ENCODE results near the gene JUP. TPM values are rescaled to one million over a fixed set of nuclear protein-coding genes. Genes with fewer than 3 reads are reported as not detected.
A peak's percentile ranks its signal among the peaks of the same experiment; 100 is the strongest.

The JUP gene
- total and polyA plus RNA-seq, 2 of the 13 experiments (the other 11 are each of a cell fraction or from before 2014, with no cell fraction given), result 12.1 to 20.6 TPM

GRCh38 chr17:41824086-41824485 is 37.6 kb upstream of the JUP start:
- FAIRE-seq, result no peak
- Histone ChIP-seq H2AFZ (ENCODE audit: low read length) (no peak overlapping the region), H3K27ac (ENCODE audit: extremely low read length, insufficient read depth, low read length) (no peak overlapping the region), H3K9ac (ENCODE audit: insufficient read depth, low read depth, low read length) (no peak overlapping the region), H3K36me3 (replicated peaks in 1 of 2; ENCODE audit: control insufficient read depth in 1 of 2, insufficient read depth in 2 of 2, low read length in 2 of 2) (peaks cover 24 to 60% of the 10 kb centered on the region in 2 experiments), H3K4me1 (ENCODE audit: insufficient read depth, low read length) (peaks cover 37% of the 10 kb centered on the region), H3K27me3 (ENCODE audit: control insufficient read depth in 1 of 2, insufficient read depth in 2 of 2, low read length in 2 of 2) (no peaks in the 10 kb centered on the region), H3K4me3 (replicated peaks in 1 of 3; ENCODE audit: insufficient read depth in 1 of 3, low read depth in 2 of 3, low read length in 3 of 3) (no peak overlapping the region), H3K9me3 (ENCODE audit: low read length) (no peaks in the 10 kb centered on the region), H3K79me2 (ENCODE audit: insufficient read depth, low read length) (no peaks in the 10 kb centered on the region), H4K20me1 (ENCODE audit: insufficient read depth, low read length) (peaks cover 9% of the 10 kb centered on the region; the same call in 1 of the 2 replicates), H3K4me2 (ENCODE audit: low read depth, low read length) (no peak overlapping the region)
- intact Hi-C loops (cut with micrococcal nuclease; ENCODE audit: unreplicated experiment), result no loop called here
- POLR2A ChIA-PET, result interaction anchor here (0.7 to 1.1 kb wide), 3 partner anchors 11 to 149 kb away, joined by 3 read pairs; partner anchors contain the start of genes FKBP10 and NT5C3B
- CTCF ChIA-PET (ENCODE audit: low intra/inter-chr PET ratio, low total read pairs), result no interaction called here
- no TSS peak for BruUV-seq (replicated peaks)
- no peak for TF ChIP-seq ZNF674 (CRISPR knock-in tag; IDR thresholded peaks at IDR 0.05; ENCODE audit: low read depth)
- peak; percentile 13 for TF ChIP-seq AGO2 (optimal IDR thresholded peaks at IDR 0.05; ENCODE audit: low read depth, low read length)
- TF ChIP-seq FOXK1 (CRISPR knock-in tag; IDR thresholded peaks at IDR 0.05; ENCODE audit: borderline replicate concordance, low read depth), result no peak
- TF ChIP-seq ZNF564 (CRISPR knock-in tag; IDR thresholded peaks at IDR 0.05), result no peak
- TF ChIP-seq ZUFSP (CRISPR knock-in tag; IDR thresholded peaks at IDR 0.05; ENCODE audit: borderline replicate concordance), result no peak
- 0 out of 2 replicates have a peak, but pooled peaks have one; percentile 19 for TF ChIP-seq POLR2AphosphoS5 (IDR thresholded peaks at IDR 0.05; ENCODE audit: low read depth, low read length)
- TF ChIP-seq ZFP36L2 (CRISPR knock-in tag; IDR thresholded peaks at IDR 0.05), result no peak
- no peak for TF ChIP-seq JUNB (CRISPR knock-in tag; IDR thresholded peaks at IDR 0.05; ENCODE audit: borderline replicate concordance)
- no peak for TF ChIP-seq IRX3 (CRISPR knock-in tag; IDR thresholded peaks at IDR 0.05; ENCODE audit: borderline replicate concordance, low read depth)
- 85% methylated on average over 6 of the region's 7 CpGs for WGBS (ENCODE audit: low lambda C conversion rate)
- in situ Hi-C loops (cut with HindIII; ENCODE audit: extremely low pct_ligation_motif_present, low pct_unique_long_range_greater_than_20kb), result no loop called here
- no peak for DNase-seq (ENCODE audit: low spot score)
- no peak for ATAC-seq
